ENCODE data around the gene GALNT15. TPM values are rescaled to one million over a fixed set of nuclear protein-coding genes. Genes with fewer than 3 reads are reported as not detected.

Gene GALNT15
- total RNA-seq, 1 donor from 2014 or later = not detected

- Histone ChIP-seq H2AFZ (replicated peaks) (no peak overlapping the region), H3K4me1 (peaks cover 24% of the 10 kb centered on the region), H3F3A (ENCODE audit: low read depth) (peaks cover 12% of the 10 kb centered on the region), H3K9me3 (ENCODE audit: low read depth) (no peaks in the 10 kb centered on the region), H3K27me3 (no peaks in the 10 kb centered on the region), H3K4me2 (no peak overlapping the region), H3K27ac (no peak overlapping the region), H3K9ac (no peak overlapping the region), H4K20me1 (ENCODE audit: low read depth) (no peaks in the 10 kb centered on the region), H3K79me2 (ENCODE audit: low read depth) (peaks cover 34% of the 10 kb centered on the region), H3K36me3 (no peaks in the 10 kb centered on the region), H3K4me3 (no peak overlapping the region)
- no peaks in the 10 kb centered on the region for H3K9me3 Mint-ChIP-seq
- H3K4me1 Mint-ChIP-seq = peaks cover 6% of the 10 kb centered on the region
- DNase-seq (ENCODE audit: low spot score) = no peak
- peaks cover 2% of the 10 kb centered on the region for H3K27me3 Mint-ChIP-seq (ENCODE audit: insufficient read depth, low read depth)
- H3K27ac Mint-ChIP-seq = no peak overlapping the region
- no peak overlapping the region for H3K4me3 Mint-ChIP-seq
- H3K36me3 Mint-ChIP-seq = peaks cover 1% of the 10 kb centered on the region
- TF ChIP-seq EZH2 (IDR thresholded peaks at IDR 0.05) (no peak), EZH2phosphoT487 (IDR thresholded peaks at IDR 0.05) (no peak), CTCF (IDR thresholded peaks at IDR 0.05) (no peak)
Observed at GRCh38 chr3:16260046-16260445, 85.6 kb downstream of the GALNT15 start.

- Histone ChIP-seq H3K27ac (no peak overlapping the region), H3F3A (ENCODE audit: low read depth) (peaks cover 4% of the 10 kb centered on the region), H3K79me2 (ENCODE audit: low read depth) (peaks cover 55% of the 10 kb centered on the region), H3K4me3 (no peak overlapping the region), H3K9me3 (ENCODE audit: low read depth) (no peaks in the 10 kb centered on the region), H3K4me2 (no peak overlapping the region), H3K27me3 (no peaks in the 10 kb centered on the region), H3K4me1 (peaks cover 14% of the 10 kb centered on the region), H3K36me3 (no peaks in the 10 kb centered on the region), H2AFZ (replicated peaks) (no peak overlapping the region), H3K9ac (no peak overlapping the region), H4K20me1 (ENCODE audit: low read depth) (no peaks in the 10 kb centered on the region)
- Mint-ChIP-seq H3K27ac (no peak overlapping the region), H3K4me1 (peaks cover 20% of the 10 kb centered on the region), H3K27me3 (ENCODE audit: insufficient read depth, low read depth) (peaks cover 2% of the 10 kb centered on the region), H3K4me3 (no peak overlapping the region), H3K9me3 (no peaks in the 10 kb centered on the region), H3K36me3 (peaks cover 1% of the 10 kb centered on the region)
- no peak for TF ChIP-seq CTCF (IDR thresholded peaks at IDR 0.05)
- no peak for TF ChIP-seq EZH2 (IDR thresholded peaks at IDR 0.05)
- TF ChIP-seq EZH2phosphoT487 (IDR thresholded peaks at IDR 0.05) = no peak
- no peak for DNase-seq (ENCODE audit: low spot score)
Observed at GRCh38 chr3:16262174-16262573, 87.7 kb downstream of the GALNT15 start.

- peak overlapping the region; percentile 75 for H3K4me3 ChIP-seq
- Mint-ChIP-seq H3K36me3 (no peaks in the 10 kb centered on the region), H3K27me3 (ENCODE audit: insufficient read depth, low read depth) (peaks cover 2% of the 10 kb centered on the region), H3K4me1 (peaks cover 25% of the 10 kb centered on the region), H3K9me3 (no peaks in the 10 kb centered on the region), H3K27ac (peak overlapping the region; percentile 6), H3K4me3 (peak overlapping the region; percentile 99)
- H3K79me2 ChIP-seq (ENCODE audit: low read depth) = peaks cover 76% of the 10 kb centered on the region
- no peak for DNase-seq (ENCODE audit: low spot score)
- H3K9me3 ChIP-seq (ENCODE audit: low read depth) = no peaks in the 10 kb centered on the region
- H3K4me1 ChIP-seq = peaks cover 14% of the 10 kb centered on the region
- peak overlapping the region; percentile 90 for H2AFZ ChIP-seq (replicated peaks)
- H3K9ac ChIP-seq = peak overlapping the region; percentile 83
- no peaks in the 10 kb centered on the region for H3K27me3 ChIP-seq
- no peak for TF ChIP-seq CTCF (IDR thresholded peaks at IDR 0.05)
- peaks cover 6% of the 10 kb centered on the region for H4K20me1 ChIP-seq (ENCODE audit: low read depth)
- H3K36me3 ChIP-seq = no peaks in the 10 kb centered on the region
- peaks cover 4% of the 10 kb centered on the region for H3F3A ChIP-seq (ENCODE audit: low read depth)
- H3K27ac ChIP-seq = no peak overlapping the region
- peak overlapping the region; percentile 97 for H3K4me2 ChIP-seq
Observed at GRCh38 chr3:16264174-16264707, 89.8 kb downstream of the GALNT15 start.
